Tibial artery (tissue), 4 donors: ENCODE data around the gene LAMB2.

Experiments used
- DNase-seq, 2 donors: peaks; one replicate each; pipeline ENCODE4 v3.0.0-alpha.2; 2019
- H3K27ac ChIP-seq, 2 donors: fragments of 200-600 bp; sonication (generic) in 1 of 2; 1 replicate in 1 of 2; 2 replicates in 1 of 2; pipeline ENCODE4 v1.5.1; 2018 to 2019; ENCODE audit warnings: mild to moderate bottlenecking in 1 of 2
- H3K27me3 ChIP-seq, 2 donors: fragments of 200-600 bp; sonication (generic) in 1 of 2; one replicate each; pipeline versions ENCODE4 v1.5.1 to v1.6.0; 2016 to 2019
- H3K36me3 ChIP-seq, 3 donors: fragments of 200-600 bp; sonication (generic) in 2 of 3; one replicate each; pipeline ENCODE4 v1.5.1; 2016 to 2019; ENCODE audit warnings: mild to moderate bottlenecking in 2 of 3
- H3K4me1 ChIP-seq, 4 donors: fragments of 200-600 bp; sonication (generic) in 2 of 4; 1 replicate in 3 of 4; 2 replicates in 1 of 4; pipeline ENCODE4 v1.5.1; 2016 to 2019
- H3K4me3 ChIP-seq, 2 donors: fragments of 200-600 bp; sonication (generic) in 1 of 2; 1 replicate in 1 of 2; 2 replicates in 1 of 2; pipeline ENCODE4 v1.5.1; 2018 to 2019; ENCODE audit warnings: mild to moderate bottlenecking in 2 of 2
- H3K9me3 ChIP-seq, 3 donors: fragments of 200-600 bp; sonication (generic) in 1 of 3; one replicate each; pipeline ENCODE4 v1.5.1; 2016 to 2019
- intact Hi-C: fragments of 100-400 bp; cut with DNase I; formaldehyde crosslinking; loops from one replicate; pipeline ENCODE4 v1.15.0; 2023; ENCODE audit warnings: low total_unique reads
- TF ChIP-seq, protein P1 (sequence below), 2 experiments: fragments of 200-600 bp in 1 of 2; fragments of 450-650 bp in 1 of 2; IDR thresholded peaks; one replicate each; pipeline ENCODE4 v1.5.1; 2017 to 2019; ENCODE audit warnings: antibody characterized with exemption in 2 of 2, mild to moderate bottlenecking in 1 of 2, moderate library complexity in 1 of 2

The LAMB2 gene

DNA sequence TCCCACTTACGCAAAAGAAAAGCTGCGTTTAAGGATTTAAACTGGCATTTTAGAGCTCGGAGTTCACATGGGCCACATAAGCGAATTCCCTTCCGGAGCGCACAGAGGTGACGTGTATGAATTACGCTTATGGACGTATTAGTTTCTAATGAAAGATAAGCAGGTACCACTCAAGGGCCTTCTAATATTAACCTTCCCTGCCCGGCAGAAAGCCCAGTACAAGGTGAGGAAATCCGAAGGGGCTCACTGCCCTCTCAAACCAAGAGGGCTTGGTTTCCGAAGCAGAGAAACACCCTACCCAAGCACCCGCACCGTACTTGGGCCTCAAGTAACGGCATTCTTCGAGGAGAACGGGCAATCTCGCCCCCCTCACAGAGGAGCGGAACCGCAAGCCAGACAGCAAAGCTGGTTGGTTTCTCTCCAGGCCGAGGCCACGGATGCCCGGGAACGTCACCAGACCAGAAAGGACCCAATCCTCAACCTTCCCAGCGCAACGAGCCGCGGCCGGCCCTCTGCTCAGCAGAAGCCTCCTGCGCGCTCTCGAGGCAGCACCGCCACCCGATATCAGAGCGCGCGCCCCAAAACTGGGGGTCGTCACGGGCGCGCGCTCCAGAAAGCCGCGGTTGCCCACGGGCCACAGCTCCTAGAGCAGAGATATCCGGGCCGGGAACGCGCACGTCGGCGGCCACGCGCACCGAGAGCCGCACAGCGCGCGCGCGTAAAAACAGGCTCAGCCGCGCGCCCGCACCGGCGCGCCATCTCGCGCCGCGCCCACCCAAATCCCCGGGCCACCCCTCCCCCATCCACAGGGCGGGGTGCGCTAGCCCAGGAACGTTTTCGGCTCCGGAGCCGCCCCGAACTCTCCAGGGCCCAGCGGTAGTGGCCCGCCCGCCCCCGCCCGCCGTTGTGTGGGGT lies 39.7 kb downstream of the LAMB2 start:
- Histone ChIP-seq H3K9me3 (no peaks in the 10 kb centered on the region), H3K27ac (peak overlapping the region; percentile 91 to 96), H3K4me1 (peaks cover 5 to 53% (median 42%) of the 10 kb centered on the region in 4 donors), H3K4me3 (peak overlapping the region; percentile 77 to 98), H3K27me3 (no peaks in the 10 kb centered on the region), H3K36me3 (peaks cover 7 to 32% (median 10%) of the 10 kb centered on the region in 3 donors)
- TF ChIP-seq, protein P1, sequence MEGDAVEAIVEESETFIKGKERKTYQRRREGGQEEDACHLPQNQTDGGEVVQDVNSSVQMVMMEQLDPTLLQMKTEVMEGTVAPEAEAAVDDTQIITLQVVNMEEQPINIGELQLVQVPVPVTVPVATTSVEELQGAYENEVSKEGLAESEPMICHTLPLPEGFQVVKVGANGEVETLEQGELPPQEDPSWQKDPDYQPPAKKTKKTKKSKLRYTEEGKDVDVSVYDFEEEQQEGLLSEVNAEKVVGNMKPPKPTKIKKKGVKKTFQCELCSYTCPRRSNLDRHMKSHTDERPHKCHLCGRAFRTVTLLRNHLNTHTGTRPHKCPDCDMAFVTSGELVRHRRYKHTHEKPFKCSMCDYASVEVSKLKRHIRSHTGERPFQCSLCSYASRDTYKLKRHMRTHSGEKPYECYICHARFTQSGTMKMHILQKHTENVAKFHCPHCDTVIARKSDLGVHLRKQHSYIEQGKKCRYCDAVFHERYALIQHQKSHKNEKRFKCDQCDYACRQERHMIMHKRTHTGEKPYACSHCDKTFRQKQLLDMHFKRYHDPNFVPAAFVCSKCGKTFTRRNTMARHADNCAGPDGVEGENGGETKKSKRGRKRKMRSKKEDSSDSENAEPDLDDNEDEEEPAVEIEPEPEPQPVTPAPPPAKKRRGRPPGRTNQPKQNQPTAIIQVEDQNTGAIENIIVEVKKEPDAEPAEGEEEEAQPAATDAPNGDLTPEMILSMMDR (IDR thresholded peaks at IDR 0.05) = no peak
- peak; percentile 75 to 83 for DNase-seq
- intact Hi-C loops = no loop called here

DNA sequence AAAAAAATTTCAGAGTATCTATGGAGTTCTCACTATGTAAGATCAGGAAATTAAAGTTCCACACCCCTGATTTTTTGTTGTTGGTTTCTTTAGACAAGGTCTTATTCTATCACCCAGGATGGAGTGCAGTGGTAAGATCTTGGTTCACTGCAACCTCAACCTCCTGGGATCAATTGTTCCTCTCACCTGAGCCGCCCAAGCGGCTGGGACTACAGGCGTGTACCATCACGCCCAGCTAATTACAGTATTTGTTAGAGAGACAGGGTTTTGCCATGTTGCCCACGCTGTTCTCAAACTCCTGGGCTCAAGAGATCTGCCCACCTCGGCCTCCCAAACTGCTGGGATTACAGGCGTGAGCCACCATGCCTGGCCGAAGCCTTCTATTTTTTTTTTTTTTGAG lies 51.4 kb downstream of the LAMB2 start:
- DNase-seq = no peak
- no peaks in the 10 kb centered on the region for H3K4me1 ChIP-seq
- no peaks in the 10 kb centered on the region for H3K9me3 ChIP-seq
- TF ChIP-seq, protein P1 (IDR thresholded peaks at IDR 0.05) = no peak
- H3K27ac ChIP-seq = no peak overlapping the region
- peaks cover 12 to 39% (median 14%) of the 10 kb centered on the region in 3 donors for H3K36me3 ChIP-seq
- intact Hi-C loops = no loop called here
- H3K27me3 ChIP-seq = no peaks in the 10 kb centered on the region
- H3K4me3 ChIP-seq = no peak overlapping the region

DNA sequence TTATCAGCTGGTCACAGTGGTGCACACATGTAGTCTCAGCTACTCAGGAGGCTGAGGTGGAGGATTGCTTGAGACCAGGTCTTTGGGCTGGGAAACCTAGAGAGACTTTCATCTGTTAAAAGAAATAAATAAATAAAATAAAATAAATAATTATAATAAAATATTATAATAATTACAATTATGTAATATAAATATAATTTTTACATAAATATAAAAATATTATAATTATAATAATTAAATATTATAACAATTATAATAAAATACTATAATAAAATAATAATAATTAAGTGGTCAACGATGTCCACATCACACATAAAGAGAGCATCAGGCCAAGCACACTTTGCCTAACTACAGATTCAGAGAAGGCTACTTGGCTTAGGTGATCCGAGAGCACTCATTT lies 53.6 kb downstream of the LAMB2 start:
- Histone ChIP-seq H3K27ac (no peak overlapping the region), H3K9me3 (no peaks in the 10 kb centered on the region), H3K27me3 (no peaks in the 10 kb centered on the region), H3K4me3 (no peak overlapping the region), H3K36me3 (peaks cover 33 to 51% (median 35%) of the 10 kb centered on the region in 3 donors), H3K4me1 (no peaks in the 10 kb centered on the region)
- TF ChIP-seq, protein P1 (IDR thresholded peaks at IDR 0.05) = no peak
- DNase-seq = no peak
- intact Hi-C loops = no loop called here

DNA sequence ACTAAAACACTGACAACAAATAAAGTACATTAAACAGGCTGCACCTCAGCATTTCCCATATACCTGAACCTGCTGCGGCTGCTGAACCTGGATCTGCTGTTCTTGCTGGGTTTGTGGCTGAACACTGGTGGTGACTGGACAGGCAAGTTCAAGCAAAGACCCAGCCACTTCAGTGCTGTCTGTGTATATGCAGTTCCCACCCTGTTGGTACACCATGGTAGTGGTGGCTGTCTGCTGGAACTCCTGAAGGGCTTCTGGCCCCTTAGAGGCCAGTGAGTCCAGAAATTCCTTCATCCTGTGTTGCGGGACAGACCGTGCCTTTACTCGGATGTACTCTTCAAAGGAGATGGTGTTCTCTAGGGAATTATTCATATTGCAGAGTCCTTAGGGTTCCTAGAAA lies 56.2 kb downstream of the LAMB2 start:
- Histone ChIP-seq H3K27ac (no peak overlapping the region), H3K27me3 (no peaks in the 10 kb centered on the region), H3K4me1 (no peaks in the 10 kb centered on the region), H3K36me3 (peaks cover 56 to 73% (median 62%) of the 10 kb centered on the region in 3 donors), H3K4me3 (no peak overlapping the region), H3K9me3 (no peaks in the 10 kb centered on the region)
- TF ChIP-seq, protein P1 (IDR thresholded peaks at IDR 0.05) = no peak
- intact Hi-C loops = no loop called here
- DNase-seq = no peak

DNA sequence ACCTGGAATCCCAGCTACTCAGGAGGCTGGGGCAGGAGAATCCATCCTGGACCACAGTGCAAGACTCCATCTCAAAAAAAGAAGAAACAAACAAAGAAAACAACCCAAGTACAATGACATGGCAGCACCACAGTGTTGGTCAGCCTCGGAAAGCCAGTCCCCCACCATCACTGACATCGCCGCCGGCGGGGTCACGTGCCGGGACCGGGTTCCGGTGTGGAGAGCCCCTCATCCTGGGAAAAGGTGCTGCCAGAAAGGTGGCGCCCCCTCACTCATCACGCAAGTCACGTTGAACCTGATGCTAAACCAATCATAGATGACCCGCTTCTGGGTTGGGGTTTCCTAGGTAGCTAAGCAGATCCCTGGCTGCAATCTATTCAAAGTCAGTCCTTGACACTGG lies 56.7 kb downstream of the LAMB2 start:
- H3K27ac ChIP-seq = no peak overlapping the region
- no peaks in the 10 kb centered on the region for H3K9me3 ChIP-seq
- H3K4me1 ChIP-seq = no peaks in the 10 kb centered on the region
- TF ChIP-seq, protein P1 (IDR thresholded peaks at IDR 0.05) = no peak
- H3K4me3 ChIP-seq = no peak overlapping the region
- no peaks in the 10 kb centered on the region for H3K27me3 ChIP-seq
- DNase-seq = no peak
- intact Hi-C loops = no loop called here
- H3K36me3 ChIP-seq = peaks cover 61 to 79% (median 67%) of the 10 kb centered on the region in 3 donors
